GM12874 (cell line): Measurements from ENCODE around the gene VPS13D.

ENCODE experiments used
- CTCF ChIP-seq: IDR thresholded peaks from 2 replicates; pipeline ENCODE4 v1.5.1; 2011; ENCODE audit warnings: low read depth, mild to moderate bottlenecking, control low read depth, low read length, moderate library complexity; ENCODE audit not compliant: insufficient read depth

The VPS13D gene

GRCh38 chr1:12282142-12282541 lies 52.3 kb downstream of the VPS13D start:
- TF ChIP-seq CTCF: no peak

- no peak for TF ChIP-seq CTCF
Observed at GRCh38 chr1:12284486-12284885, 54.7 kb downstream of the VPS13D start.

GRCh38 chr1:12285496-12286143 lies 55.8 kb downstream of the VPS13D start:
- TF ChIP-seq CTCF: no peak

- TF ChIP-seq CTCF: no peak
Observed at GRCh38 chr1:12287869-12288268, 58.0 kb downstream of the VPS13D start.

GRCh38 chr1:12290828-12291227 lies 61.0 kb downstream of the VPS13D start:
- TF ChIP-seq CTCF: no peak

- TF ChIP-seq CTCF: no peak
Observed at GRCh38 chr1:12293416-12293815, 63.6 kb downstream of the VPS13D start.

- no peak for TF ChIP-seq CTCF
Observed at GRCh38 chr1:12294076-12294475, 64.2 kb downstream of the VPS13D start.
